Suprapubic skin (tissue), 3 donors: ENCODE data around the gene ALG12.

Source experiments
- CTCF ChIP-seq, 2 donors: fragments of 200-600 bp in 1 of 2; fragments of 450-650 bp in 1 of 2; sonication (generic) in 1 of 2; IDR thresholded peaks; one replicate each; pipeline ENCODE4 v1.5.1; 2016 to 2019; ENCODE audit warnings: antibody characterized with exemption in 2 of 2, mild to moderate bottlenecking in 1 of 2, moderate library complexity in 1 of 2
- POLR2A ChIP-seq, 2 donors: fragments of 450-650 bp; IDR thresholded peaks; one replicate each; pipeline ENCODE4 v1.6.1; 2017; ENCODE audit warnings: antibody characterized with exemption in 2 of 2, mild to moderate bottlenecking in 2 of 2, moderate library complexity in 2 of 2

- no peak for TF ChIP-seq CTCF (IDR thresholded peaks at IDR 0.05)
- no peak for TF ChIP-seq POLR2A (IDR thresholded peaks at IDR 0.05)
Observed at GRCh38 chr22:49856343-49856742, 61.9 kb downstream of the ALG12 start.
